OCI-LY7 (cell line): ENCODE data around the gene RTBDN.
"Not testable (repeated sequence)": the region's sequence is repeated elsewhere in the genome, so short reads cannot be mapped to it uniquely, and the experiment has no call there.

Experiments
- EZH2phosphoT487 ChIP-seq: fragments of 200-600 bp; sonication (generic); IDR thresholded peaks from 2 replicates; pipeline ENCODE4 v1.6.1; 2018; ENCODE audit warnings: low read depth, borderline replicate concordance, mild to moderate bottlenecking, mixed run types, antibody characterized with exemption, low read length, moderate library complexity, mixed read lengths
- TF ChIP-seq, protein P1 (sequence below): fragments of 200-600 bp; sonication (generic); conservative IDR thresholded peaks from 2 replicates; pipeline ENCODE4 v1.5.1; 2014; ENCODE audit warnings: mild to moderate bottlenecking, antibody characterized with exemption, low read length, moderate library complexity, mixed read lengths

DNA sequence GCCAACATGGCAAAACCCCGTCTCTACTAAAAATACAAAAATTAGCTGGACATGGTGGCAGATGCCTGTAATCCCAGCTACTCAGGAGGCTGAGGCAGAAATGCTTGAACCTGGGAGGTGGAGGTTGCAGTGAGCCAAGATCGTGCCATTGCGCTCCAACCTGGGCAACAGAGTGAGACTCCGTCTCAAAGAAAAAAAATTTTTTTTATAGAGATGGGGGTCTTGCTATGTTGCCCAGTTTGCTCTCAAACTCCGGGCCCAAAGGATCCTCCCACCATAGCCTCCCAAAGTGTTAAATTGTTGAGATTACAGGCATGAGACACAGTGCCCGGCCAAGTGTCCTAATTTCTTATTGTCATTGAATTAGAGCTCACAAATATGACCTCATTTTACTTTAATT is 17.2 kb downstream of the RTBDN start:
- TF ChIP-seq, protein P1, sequence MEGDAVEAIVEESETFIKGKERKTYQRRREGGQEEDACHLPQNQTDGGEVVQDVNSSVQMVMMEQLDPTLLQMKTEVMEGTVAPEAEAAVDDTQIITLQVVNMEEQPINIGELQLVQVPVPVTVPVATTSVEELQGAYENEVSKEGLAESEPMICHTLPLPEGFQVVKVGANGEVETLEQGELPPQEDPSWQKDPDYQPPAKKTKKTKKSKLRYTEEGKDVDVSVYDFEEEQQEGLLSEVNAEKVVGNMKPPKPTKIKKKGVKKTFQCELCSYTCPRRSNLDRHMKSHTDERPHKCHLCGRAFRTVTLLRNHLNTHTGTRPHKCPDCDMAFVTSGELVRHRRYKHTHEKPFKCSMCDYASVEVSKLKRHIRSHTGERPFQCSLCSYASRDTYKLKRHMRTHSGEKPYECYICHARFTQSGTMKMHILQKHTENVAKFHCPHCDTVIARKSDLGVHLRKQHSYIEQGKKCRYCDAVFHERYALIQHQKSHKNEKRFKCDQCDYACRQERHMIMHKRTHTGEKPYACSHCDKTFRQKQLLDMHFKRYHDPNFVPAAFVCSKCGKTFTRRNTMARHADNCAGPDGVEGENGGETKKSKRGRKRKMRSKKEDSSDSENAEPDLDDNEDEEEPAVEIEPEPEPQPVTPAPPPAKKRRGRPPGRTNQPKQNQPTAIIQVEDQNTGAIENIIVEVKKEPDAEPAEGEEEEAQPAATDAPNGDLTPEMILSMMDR = not testable (repeated sequence)
- TF ChIP-seq EZH2phosphoT487 = not testable (repeated sequence)
